GM18861 (cell line): ENCODE results near the gene ZNF536.
"Not testable (repeated sequence)": the region's sequence is repeated elsewhere in the genome, so short reads cannot be mapped to it uniquely, and the experiment has no call there.

Experiments used
- ATAC-seq: cut with Tn5 transposase; IDR thresholded peaks from one replicate; pipeline ENCODE4 v1.9.1; 2021; ENCODE audit not compliant: unreplicated experiment

Gene ZNF536

DNA sequence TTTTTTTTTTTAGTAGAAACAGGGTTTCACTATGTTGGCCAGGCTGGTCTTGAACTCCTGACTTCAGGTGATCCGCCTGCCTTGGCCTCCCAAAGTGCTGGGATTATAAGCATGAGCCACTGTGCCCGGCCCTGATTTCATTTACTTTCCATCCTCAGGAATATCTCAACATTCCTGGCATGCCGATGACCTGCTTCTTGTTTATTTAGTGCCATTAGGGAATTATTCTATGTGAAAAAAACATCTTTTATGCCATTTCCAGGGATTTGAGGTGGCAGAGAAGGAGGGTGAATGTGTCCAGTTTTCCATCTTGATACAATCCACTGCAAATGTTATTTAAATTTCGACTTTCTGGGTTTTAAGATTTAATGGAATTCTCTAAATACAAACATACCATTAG, 45.0 kb downstream of the ZNF536 start:
- ATAC-seq: not testable (repeated sequence)

DNA sequence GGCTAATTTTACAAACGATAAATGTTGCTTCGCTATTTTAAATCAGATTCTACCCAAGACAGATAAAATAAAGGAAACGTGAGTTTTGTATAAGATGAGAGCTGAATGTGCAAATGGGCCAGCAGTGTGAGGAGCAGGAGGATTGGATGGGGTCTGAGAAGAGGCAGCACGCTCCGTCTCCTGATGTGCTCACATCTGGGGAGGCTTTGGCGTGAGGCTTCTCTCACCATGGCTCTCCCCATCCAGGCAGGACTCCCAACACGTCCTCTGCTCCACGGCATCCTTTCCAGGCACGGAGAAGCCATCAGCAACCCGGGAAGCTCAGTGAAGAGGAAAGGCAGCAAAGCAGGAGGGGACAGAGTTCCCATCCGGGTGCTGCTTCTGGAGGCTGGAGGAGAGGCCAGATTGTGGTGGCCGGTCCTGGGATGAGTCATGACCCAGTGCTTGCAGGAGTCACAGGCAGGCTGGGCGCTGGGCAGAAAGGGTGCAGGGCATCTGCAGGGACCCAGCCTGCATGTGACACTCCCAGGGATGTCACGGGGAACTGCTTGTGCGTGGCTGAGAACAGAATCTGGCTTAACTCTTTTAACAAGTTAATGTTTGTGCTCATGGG, 47.5 kb downstream of the ZNF536 start:
- no peak for ATAC-seq

GRCh38 chr19:30420316-30420715, 48.1 kb downstream of the ZNF536 start:
- no peak for ATAC-seq

- ATAC-seq: no peak
Observed at GRCh38 chr19:30420881-30421280, 48.7 kb downstream of the ZNF536 start.

GRCh38 chr19:30421571-30421970, 49.4 kb downstream of the ZNF536 start:
- no peak for ATAC-seq

DNA sequence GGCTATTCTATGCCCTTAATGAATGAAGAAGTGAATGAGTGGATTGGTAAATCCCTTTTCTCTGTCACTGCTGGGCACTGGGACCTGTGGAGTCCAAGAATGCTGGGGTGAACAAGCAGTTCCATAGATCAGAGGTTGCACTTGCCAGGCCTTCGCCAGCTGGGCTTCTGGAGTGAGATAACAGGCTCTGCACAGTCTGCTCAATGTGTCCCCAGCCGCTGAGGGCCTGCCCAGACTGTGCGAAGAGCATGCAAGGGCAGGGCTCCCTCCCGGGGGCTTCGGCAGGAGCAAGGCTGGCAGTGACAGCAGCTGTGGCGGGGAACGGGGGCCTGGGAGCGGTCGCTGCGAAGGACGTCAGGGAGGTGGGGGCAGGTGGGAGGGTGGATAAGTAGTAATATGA, 51.3 kb downstream of the ZNF536 start:
- no peak for ATAC-seq

DNA sequence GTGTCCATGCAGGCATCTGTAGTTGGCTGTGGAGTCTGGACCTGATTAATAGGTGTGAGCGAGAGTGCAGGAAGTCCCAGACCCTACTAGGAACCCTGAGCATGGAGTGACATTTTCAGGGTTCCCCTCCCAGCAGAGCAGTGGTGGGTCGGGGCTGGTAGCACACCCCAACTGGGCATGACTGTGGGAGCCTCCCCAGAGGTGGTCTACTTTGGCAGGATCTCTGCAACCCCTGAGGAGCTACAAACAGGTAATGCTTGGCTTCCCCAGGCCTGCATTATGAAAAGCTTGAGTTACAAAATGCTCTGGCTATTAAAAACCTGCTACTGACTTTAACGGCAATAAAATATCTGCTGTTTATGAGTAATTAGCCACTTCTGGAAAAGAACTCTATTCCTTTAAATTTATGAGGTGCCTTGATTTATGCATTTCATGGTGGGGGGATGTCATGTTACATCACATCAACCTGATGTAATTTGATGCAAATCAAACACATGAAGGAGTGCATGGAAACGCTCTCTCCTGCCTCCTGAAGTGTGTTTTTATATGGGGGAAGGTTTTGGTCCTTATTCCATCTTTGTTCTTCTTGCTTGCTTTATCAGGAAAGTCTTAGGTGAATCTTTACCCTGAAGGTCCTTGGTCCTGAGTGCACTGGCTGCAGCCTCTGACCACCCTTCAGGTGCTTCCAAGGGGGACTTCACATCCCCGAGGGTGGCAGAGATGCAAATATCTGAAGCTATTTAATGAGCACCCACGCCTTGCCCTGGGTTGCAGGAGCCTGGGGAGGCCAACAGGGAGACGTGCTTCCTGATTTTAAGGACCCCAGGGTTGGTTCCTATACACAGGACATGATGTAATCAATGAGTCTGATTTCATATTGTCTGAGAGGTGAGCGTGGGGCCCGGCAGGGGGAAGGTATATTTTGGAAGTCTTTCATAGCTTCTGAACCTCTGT, 54.0 kb downstream of the ZNF536 start:
- no peak for ATAC-seq

- no peak for ATAC-seq
Observed at GRCh38 chr19:30426864-30427263, 54.7 kb downstream of the ZNF536 start.

- ATAC-seq: no peak
Observed at GRCh38 chr19:30428092-30428680, 56.0 kb downstream of the ZNF536 start.

DNA sequence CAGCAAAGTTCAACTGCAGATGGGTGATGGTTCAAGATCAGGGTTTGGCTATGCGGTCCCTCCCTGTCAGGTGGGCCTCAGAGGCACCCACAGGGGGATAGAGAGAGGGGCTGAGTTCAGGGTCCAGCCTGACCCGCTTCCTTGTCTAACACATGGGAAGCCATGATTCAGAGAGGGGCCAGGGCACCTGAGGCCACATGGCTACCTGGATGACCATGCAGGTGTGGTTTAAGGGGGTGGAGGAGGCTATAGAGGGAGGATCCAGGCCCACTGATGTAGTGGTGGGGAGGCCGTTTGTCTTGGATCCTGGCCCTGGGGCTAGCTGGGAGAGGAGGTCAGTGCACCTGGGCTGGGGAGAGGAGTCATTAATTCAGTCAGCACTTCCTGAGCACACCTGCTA, 56.7 kb downstream of the ZNF536 start:
- ATAC-seq: no peak

DNA sequence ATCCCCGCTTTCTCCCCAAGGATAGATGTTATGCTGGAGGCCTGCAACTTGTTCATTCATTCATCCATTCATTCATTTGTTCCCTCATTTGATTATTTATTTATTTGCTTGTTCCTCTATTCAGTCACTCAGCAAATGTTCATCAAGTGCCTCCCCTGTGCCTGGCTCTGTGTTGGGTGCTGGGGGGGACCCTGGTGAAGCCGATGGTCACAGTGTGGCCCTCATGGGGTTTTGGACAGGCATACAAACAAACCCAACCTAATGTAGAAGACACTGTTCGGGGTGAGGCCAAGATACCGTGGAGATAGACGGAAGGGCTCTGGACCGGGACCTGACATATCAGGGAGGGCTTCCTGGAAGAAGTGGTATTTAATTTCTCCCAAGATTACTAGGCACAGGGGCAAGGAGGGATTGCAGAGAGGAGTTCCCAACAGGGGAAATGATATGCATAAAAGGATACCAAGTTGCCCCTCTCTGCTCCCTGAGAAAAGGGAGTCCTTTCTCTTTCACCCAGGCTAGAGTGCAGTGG, 58.1 kb downstream of the ZNF536 start:
- ATAC-seq: no peak

DNA sequence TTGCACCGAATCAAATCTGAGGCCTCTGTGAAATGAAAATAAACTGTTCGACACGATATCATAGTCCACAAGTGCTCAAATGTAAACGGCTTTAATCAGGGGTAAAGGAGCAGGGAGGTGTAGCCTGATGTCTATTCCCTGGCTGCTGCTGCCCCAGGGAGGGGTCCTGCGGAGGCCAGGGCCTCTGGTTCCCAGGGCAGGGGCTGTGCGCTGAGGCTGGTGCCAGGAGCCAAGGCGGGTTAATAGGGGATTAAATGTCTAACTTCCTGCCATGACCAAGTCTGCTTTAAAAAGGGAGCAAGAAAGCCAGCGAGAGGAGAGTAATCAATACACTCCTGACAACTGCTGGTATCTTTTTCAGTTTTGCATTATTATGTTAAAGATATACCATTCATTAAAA, 59.4 kb downstream of the ZNF536 start:
- no peak for ATAC-seq

DNA sequence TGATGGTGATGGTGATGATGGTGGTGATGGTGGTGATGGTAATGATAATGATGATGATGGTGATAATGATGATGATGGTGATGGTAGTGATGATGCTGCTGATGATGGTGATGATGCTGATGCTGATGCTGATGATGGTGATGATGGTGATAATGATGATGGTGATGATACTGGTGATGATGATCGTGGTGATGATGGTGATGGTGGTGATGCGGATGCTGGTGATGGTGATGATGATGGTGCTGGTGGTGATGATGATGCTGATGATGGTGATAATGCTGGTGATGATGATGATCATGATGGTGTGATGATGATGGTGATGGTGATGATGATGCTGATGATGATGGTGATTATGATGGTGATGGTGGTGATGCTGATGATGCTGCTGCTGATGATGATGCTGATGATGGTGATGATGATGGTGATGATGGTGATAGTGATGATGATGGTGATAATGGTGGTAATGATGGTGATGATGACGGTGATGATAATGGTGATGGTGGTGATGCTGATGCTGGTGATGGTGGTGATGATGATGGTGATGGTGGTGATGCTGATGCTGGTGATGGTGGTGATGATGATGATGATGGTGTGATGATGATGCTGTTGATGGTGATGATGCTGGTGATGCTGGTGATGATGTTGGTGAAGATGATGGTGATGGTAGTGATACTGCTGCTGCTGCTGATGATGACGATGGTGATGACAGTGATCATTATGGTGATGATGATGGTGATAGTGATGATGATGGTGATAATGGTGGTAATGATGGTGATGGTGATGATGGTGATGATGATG, 62.8 kb downstream of the ZNF536 start:
- no peak for ATAC-seq

DNA sequence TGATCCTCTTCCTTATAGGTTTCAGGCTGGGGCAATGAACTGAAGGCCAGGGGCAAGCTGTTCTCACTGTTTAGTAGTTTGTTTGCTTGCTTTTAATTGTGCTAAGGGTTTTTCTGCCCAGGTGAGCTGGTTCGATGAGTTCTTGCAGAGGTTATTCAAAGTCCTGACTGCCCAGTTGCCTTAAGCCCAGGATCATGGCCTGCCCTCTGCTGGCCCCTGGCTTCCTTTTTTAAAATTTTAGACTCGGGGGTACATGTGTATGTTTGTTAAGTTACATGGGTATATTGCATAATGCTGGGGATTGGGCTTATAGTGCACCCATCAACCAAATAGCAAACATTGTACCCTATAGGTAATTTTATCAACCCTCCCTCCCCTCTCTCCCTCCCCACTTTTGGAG, 65.7 kb downstream of the ZNF536 start:
- ATAC-seq: no peak

DNA sequence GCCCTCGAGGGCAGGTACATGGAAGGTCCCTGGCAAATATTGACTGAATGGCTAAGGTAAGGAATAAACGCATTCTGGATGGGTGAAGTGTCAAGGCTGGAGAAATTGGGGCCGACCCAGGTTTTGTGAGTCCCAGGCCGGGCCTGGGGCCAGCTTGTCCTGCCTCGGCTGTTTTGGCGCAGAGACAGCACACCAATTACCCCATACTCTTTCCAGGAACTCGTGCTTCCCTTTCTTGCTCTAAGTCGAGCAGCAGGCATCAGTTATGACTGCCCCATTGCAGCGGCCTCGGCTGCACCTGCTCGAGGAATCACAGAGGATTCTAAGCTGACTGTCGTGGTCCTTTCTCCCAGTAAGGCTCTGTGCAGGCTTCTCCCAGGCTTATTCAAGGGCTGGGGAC, 67.1 kb downstream of the ZNF536 start:
- no peak for ATAC-seq

DNA sequence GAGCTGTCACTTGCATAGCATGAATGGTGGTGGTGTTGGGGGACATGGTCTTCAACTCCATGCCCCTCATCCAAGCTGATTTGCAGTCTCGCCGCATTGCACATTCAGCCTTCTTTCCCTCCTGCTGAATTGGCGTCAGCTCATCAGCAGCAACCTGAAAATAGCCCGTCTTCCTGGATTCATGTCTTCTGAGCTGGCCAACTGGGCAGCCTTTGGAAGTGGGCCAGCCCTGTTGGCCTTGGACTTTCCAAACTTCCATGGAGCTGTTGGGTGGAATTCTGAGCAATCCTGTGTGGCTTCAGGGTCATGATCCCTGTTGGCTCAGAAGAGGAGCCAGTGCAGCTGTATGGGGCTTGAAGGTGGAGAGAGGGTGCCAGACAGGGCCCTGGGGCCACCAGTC, 68.8 kb downstream of the ZNF536 start:
- no peak for ATAC-seq

- ATAC-seq: no peak
Observed at GRCh38 chr19:30442674-30443073, 70.5 kb downstream of the ZNF536 start.

DNA sequence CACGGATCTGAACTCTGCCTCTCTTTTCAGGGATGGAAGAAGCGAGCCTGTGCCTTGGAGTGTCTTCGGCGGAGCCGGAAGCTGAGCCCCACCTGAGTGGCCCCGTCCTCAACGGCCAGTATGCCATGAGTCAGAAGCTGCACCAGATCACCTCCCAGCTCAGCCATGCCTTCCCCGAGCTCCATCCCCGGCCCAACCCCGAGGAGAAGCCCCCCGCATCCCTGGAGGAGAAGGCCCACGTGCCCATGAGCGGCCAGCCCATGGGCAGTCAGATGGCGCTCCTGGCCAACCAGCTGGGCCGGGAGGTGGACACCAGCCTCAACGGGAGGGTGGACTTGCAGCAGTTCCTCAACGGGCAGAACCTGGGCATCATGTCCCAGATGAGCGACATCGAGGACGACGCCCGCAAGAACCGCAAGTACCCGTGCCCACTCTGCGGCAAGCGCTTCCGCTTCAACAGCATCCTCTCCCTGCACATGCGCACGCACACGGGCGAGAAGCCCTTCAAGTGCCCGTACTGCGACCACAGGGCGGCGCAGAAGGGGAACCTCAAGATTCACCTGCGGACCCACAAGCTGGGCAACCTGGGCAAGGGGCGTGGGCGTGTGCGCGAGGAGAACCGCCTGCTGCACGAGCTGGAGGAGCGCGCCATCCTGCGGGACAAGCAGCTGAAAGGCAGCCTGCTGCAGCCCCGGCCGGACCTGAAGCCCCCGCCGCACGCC, 71.5 kb downstream of the ZNF536 start:
- ATAC-seq: no peak

DNA sequence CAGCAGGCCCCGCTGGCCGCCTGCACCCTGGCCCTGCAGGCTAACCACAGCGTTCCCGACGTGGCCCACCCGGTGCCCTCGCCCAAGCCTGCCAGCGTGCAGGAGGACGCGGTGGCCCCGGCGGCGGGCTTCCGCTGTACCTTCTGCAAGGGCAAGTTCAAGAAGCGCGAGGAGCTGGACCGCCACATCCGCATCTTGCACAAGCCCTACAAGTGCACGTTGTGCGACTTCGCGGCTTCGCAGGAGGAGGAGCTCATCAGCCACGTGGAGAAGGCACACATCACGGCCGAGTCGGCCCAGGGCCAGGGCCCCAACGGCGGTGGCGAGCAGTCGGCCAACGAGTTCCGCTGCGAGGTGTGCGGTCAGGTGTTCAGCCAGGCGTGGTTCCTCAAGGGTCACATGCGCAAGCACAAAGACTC, 72.1 kb downstream of the ZNF536 start:
- ATAC-seq: no peak

DNA sequence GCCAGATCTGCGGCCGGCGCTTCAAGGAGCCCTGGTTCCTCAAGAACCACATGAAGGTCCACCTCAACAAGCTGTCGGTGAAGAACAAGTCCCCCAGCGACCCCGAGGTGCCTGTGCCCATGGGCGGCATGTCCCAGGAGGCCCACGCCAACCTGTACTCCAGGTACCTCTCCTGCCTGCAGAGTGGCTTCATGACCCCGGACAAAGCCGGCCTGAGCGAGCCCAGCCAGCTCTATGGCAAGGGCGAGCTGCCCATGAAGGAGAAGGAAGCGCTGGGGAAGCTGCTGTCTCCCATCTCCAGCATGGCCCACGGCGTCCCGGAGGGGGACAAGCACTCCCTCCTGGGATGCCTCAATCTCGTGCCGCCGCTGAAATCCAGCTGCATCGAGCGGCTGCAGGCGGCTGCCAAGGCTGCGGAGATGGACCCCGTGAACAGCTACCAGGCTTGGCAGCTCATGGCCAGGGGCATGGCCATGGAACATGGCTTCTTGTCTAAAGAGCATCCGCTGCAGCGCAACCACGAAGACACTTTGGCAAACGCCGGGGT, 72.6 kb downstream of the ZNF536 start:
- ATAC-seq: no peak
